Mucosa of rectum (tissue), 2 donors: ENCODE results near the gene FCN3.

Source experiments
- H3K27ac ChIP-seq, 2 donors: one replicate each; pipeline ENCODE4 v1.7.0; 2013; ENCODE audit warnings: inconsistent platforms in 2 of 2, low read depth in 2 of 2, low read length in 2 of 2
- H3K27me3 ChIP-seq, 2 donors: one replicate each; pipeline ENCODE4 v1.7.0; 2013; ENCODE audit warnings: low read length in 2 of 2; ENCODE audit not compliant: control insufficient read depth in 2 of 2, insufficient read depth in 2 of 2
- H3K36me3 ChIP-seq, 2 donors: one replicate each; pipeline ENCODE4 v1.7.0; 2013; ENCODE audit warnings: low read length in 2 of 2; ENCODE audit not compliant: control insufficient read depth in 2 of 2, insufficient read depth in 2 of 2
- H3K4me1 ChIP-seq, 2 donors: one replicate each; pipeline ENCODE4 v1.7.0; 2013; ENCODE audit warnings: low read length in 2 of 2, mild to moderate bottlenecking in 1 of 2; ENCODE audit not compliant: control insufficient read depth in 2 of 2, insufficient read depth in 2 of 2
- H3K4me3 ChIP-seq, 2 donors: one replicate each; pipeline ENCODE4 v1.7.0; 2013; ENCODE audit warnings: low read length in 2 of 2
- H3K9ac ChIP-seq, 2 donors: one replicate each; pipeline ENCODE4 v1.7.0; 2013; ENCODE audit warnings: low read length in 2 of 2, low read depth in 1 of 2, mild to moderate bottlenecking in 1 of 2
- H3K9me3 ChIP-seq, 2 donors: one replicate each; pipeline ENCODE4 v1.7.0; 2013; ENCODE audit warnings: low read length in 2 of 2; ENCODE audit not compliant: control insufficient read depth in 2 of 2
- donor health status: healthy.
- donor health status: Normal muscosa, but diverticular disease.

The FCN3 gene

GRCh38 chr1:27342391-27342777, 32.2 kb downstream of the FCN3 start:
- Histone ChIP-seq H3K9me3 (no peaks in the 10 kb centered on the region), H3K36me3 (peaks cover 0 to 8% of the 10 kb centered on the region in 2 donors), H3K4me1 (peaks cover 16 to 23% of the 10 kb centered on the region in 2 donors), H3K4me3 (peak overlapping the region; percentile 62 to 84), H3K9ac (peak overlapping the region; percentile 70 to 81), H3K27me3 (no peaks in the 10 kb centered on the region), H3K27ac (peak overlapping the region; percentile 66 to 82)

GRCh38 chr1:27341525-27342252, 32.9 kb downstream of the FCN3 start, which contains the start of gene SYTL1:
Gene SYTL1 (plus strand): TSS chr1:27342022. CDS start chr1:27345335, 3,313 bp downstream.
- H3K27me3 ChIP-seq: no peaks in the 10 kb centered on the region
- peaks cover 0 to 11% of the 10 kb centered on the region in 2 donors for H3K36me3 ChIP-seq
- H3K4me1 ChIP-seq: peaks cover 16 to 23% of the 10 kb centered on the region in 2 donors
- peak within 1 kb of the TSS; percentile 66 to 82 for H3K27ac ChIP-seq
- H3K9me3 ChIP-seq: no peaks in the 10 kb centered on the region
- peak within 1 kb of the TSS; percentile 70 to 81 for H3K9ac ChIP-seq
- H3K4me3 ChIP-seq: peak within 1 kb of the TSS; percentile 62 to 84

- Histone ChIP-seq H3K9ac (no peak overlapping the region), H3K4me3 (no peak overlapping the region), H3K27ac (no peak overlapping the region), H3K27me3 (no peaks in the 10 kb centered on the region), H3K36me3 (peaks cover 13 to 26% of the 10 kb centered on the region in 2 donors), H3K4me1 (peaks cover 16 to 23% of the 10 kb centered on the region in 2 donors), H3K9me3 (no peaks in the 10 kb centered on the region)
Observed at GRCh38 chr1:27339213-27339612, 35.4 kb downstream of the FCN3 start.

GRCh38 chr1:27338751-27339150, 35.9 kb downstream of the FCN3 start:
- Histone ChIP-seq H3K4me1 (peaks cover 16 to 23% of the 10 kb centered on the region in 2 donors), H3K9ac (no peak overlapping the region), H3K4me3 (no peak overlapping the region), H3K27me3 (no peaks in the 10 kb centered on the region), H3K9me3 (no peaks in the 10 kb centered on the region), H3K36me3 (peaks cover 17 to 31% of the 10 kb centered on the region in 2 donors), H3K27ac (no peak overlapping the region)

- Histone ChIP-seq H3K9ac (no peak overlapping the region), H3K9me3 (no peaks in the 10 kb centered on the region), H3K36me3 (peaks cover 31 to 49% of the 10 kb centered on the region in 2 donors), H3K27me3 (no peaks in the 10 kb centered on the region), H3K27ac (no peak overlapping the region), H3K4me1 (peaks cover 2 to 8% of the 10 kb centered on the region in 2 donors), H3K4me3 (no peak overlapping the region)
Observed at GRCh38 chr1:27336756-27337155, 37.9 kb downstream of the FCN3 start.

- no peaks in the 10 kb centered on the region for H3K9me3 ChIP-seq
- no peak overlapping the region for H3K4me3 ChIP-seq
- no peak overlapping the region for H3K9ac ChIP-seq
- no peaks in the 10 kb centered on the region for H3K27me3 ChIP-seq
- H3K36me3 ChIP-seq: peaks cover 34 to 54% of the 10 kb centered on the region in 2 donors
- H3K4me1 ChIP-seq: no peaks in the 10 kb centered on the region
- no peak overlapping the region for H3K27ac ChIP-seq
Observed at GRCh38 chr1:27335506-27336422, 38.9 kb downstream of the FCN3 start.

- H3K27me3 ChIP-seq: no peaks in the 10 kb centered on the region
- H3K9ac ChIP-seq: no peak overlapping the region
- peaks cover 34 to 56% of the 10 kb centered on the region in 2 donors for H3K36me3 ChIP-seq
- no peak overlapping the region for H3K27ac ChIP-seq
- H3K9me3 ChIP-seq: no peaks in the 10 kb centered on the region
- H3K4me1 ChIP-seq: no peaks in the 10 kb centered on the region
- no peak overlapping the region for H3K4me3 ChIP-seq
Observed at GRCh38 chr1:27333717-27334279, 40.8 kb downstream of the FCN3 start.

- Histone ChIP-seq H3K27me3 (no peaks in the 10 kb centered on the region), H3K36me3 (peaks cover 39 to 59% of the 10 kb centered on the region in 2 donors), H3K9me3 (no peaks in the 10 kb centered on the region), H3K4me1 (no peaks in the 10 kb centered on the region), H3K9ac (no peak overlapping the region), H3K4me3 (no peak overlapping the region), H3K27ac (no peak overlapping the region)
Observed at GRCh38 chr1:27332536-27333281, 41.9 kb downstream of the FCN3 start.

- peaks cover 39 to 59% of the 10 kb centered on the region in 2 donors for H3K36me3 ChIP-seq
- no peaks in the 10 kb centered on the region for H3K9me3 ChIP-seq
- H3K27ac ChIP-seq: no peak overlapping the region
- no peaks in the 10 kb centered on the region for H3K27me3 ChIP-seq
- H3K9ac ChIP-seq: no peak overlapping the region
- H3K4me1 ChIP-seq: no peaks in the 10 kb centered on the region
- no peak overlapping the region for H3K4me3 ChIP-seq
Observed at GRCh38 chr1:27331922-27332321, 42.7 kb downstream of the FCN3 start.
